Stimulated activated CD8-positive, alpha-beta memory T cell treated with anti-CD3 and anti-CD28 coated beads, Interleukin-7, amount 100 ng/mL, for 4 hours (primary cell): ENCODE measurements around the gene FHIP1A.
A peak's percentile ranks its signal among the peaks of the same experiment; 100 is the strongest.
"Not testable (repeated sequence)": the region's sequence is repeated elsewhere in the genome, so short reads cannot be mapped to it uniquely, and the experiment has no call there.

Source experiments
- DNase-seq, 2 donors: peaks; one replicate each; pipeline ENCODE4 v3.0.0-alpha.2; 2020; ENCODE audit warnings: low read depth in 2 of 2

Gene FHIP1A

DNA sequence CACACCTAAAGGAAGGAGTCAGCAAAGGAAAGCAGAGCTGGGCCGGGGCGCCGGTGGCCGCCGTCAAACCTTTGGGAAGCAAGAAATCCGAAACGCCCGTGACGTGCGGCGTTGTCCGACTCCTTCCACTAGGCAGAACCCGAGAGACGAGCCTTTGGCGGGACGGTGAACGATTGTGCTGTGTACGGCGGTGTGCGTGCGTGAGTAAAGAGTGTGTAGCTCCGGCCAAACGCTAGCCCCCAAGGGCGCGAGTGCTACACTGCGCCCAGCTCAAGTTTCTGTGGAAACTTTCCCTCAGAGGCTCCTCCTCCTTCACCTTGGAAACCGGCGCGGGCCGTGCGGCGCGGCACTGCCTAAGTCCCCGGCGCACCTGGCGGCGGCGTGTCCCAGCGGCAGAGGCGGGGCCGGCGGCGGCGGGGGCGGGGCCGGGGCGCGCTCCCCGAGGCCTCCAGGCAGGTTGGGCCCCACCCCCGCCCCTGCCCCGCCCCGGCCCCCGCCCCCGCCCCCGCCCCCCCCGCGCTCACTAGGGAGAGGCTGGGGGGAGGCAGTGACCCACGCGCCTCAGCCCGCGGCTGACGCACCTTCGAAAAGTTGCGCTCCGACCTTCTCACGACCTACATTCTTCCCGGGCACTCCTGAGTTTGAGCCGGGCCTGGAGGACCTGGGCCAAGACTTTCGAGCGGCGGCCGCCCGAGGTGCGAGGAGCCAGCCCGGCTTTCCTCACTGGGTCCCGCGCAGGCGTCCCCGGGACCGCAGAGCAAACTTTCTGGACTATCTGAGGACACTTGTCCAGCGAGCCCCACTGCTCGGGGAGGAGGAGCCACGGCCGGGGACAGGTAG, at the start of gene FHIP1A:
TSS of gene FHIP1A (plus strand) at position 547 of the 840 bp plus-strand sequence. CDS start 157,084 bp downstream, outside the sequence.
- DNase-seq = peak; percentile 67 to 77

DNA sequence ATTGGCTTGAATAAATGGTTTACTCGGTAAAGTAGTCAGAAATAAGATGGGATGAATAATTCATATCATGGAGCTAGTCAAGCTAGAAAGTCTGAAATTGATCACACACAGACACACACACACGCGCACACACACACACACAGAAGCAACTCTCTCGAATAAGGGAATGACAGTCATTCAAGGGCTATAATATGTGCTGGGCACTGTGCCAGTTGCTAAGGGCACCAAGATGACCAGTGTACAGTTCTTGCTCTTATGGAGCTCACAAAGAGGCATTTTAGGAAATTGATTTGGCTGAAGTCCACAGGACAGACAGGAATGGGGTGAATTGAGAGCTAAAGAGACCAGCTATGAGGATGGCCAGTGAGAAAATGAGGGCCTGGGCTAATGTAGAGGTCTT, 49.4 kb upstream of the FHIP1A start:
- DNase-seq = no peak

DNA sequence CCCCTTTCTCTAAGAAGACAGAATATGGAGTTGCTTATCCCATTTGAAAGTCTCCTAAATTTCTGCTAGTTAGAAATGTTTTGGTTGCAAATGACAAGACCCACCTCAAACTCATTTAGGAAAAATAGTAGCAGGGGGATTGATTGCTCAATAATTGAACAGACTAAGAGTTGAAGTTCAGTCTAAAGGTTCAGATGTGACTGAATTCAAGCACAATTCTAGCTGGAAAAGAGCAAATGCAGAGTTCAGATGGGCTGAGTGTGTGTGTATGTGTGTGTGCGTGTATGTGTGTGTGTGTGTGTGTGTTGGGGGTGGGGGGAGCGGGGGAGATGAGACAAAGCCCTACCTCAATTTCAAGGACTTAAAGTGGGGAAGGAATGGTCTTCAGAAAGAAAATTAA, 47.9 kb upstream of the FHIP1A start:
- DNase-seq = no peak

DNA sequence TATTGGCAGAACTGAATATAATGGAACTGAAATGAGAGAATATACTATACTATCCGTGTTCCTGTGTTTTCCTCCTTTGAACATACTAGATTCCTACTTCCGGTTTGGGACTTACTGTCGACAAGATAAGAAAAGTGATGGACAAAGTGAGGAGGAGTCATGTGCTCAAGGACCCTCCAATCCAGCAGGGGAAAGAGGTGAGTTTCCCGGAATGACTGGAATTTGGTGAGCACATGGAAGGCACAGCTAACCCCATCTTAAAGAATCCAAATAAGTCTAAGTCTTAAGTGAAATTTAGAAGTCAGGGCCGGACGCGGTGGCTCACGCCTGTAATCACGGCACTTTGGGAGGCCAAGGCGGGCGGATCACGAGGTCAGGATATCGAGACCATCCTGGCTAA, 47.0 kb upstream of the FHIP1A start:
- DNase-seq = no peak

DNA sequence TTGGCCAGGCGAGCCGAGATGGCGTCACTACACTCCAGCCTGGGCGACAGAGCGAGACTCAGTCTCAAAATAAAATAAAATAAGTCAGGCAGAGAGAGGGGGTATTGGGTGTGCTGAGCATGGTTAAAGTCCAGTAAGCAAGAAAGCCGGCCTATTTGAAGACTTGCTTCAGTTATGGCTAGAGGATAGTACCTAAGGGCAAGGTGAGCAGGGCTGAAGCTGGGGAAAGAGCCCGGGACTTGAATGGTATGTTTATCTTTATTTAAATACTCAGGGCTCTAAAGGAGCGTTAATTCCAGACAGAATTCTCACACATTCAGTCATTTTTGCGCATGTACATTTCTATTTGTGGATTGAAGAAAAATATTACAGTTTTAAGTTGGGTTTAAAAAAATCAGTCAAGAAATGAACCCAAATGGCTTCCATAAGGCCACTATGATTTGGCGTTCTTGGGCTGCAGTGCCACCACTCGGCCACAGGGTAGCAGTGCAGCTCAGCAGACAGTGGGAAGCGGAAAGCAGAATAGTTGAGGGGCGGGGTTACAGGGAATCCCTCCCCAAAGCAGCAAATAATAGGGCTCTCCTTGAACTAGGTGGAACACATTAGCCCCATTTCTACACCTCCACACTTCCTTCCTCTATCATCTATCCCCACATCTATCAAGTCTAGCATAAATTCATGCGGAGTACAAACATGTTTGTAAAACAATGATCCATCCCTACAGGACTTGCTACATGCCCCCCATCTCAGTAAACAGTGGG, 46.4 kb upstream of the FHIP1A start:
- DNase-seq = peak; percentile 47 to 56

DNA sequence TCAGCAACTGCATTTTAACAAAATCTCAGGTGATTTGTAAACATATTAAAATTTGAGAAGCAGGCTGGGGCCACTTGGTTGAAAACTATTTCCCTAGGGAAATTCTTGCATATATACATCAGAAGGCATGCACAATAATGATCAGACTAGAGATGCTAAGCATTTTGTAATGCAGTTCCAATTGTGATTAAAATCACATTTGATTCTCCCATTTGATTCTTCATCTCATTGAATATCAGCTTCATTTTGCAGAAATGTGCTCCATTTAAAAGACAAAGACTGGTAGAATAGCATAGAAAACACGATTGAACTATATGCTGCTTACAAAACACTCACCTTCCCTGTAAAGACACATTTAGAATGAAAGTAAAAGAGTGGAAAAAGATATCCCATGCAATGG, 32.4 kb upstream of the FHIP1A start:
- DNase-seq = no peak

DNA sequence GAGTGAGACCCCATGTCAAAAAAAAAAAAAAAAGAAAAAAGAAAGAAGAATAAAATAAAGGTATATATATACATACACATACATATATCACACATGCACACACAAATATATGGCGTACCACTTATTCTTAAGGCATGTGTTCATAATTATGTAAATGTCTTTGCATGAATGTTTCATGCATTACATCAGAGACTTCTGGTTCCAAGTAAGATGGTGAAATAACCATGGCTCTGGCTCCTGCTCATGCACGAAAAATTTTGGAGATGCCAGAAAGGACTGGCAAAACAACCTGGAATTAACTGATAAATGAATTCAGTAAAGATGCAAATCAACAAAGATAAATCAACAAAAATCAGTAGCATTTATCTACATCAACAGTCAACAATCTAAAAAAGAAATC, 19.7 kb upstream of the FHIP1A start:
- no peak for DNase-seq

DNA sequence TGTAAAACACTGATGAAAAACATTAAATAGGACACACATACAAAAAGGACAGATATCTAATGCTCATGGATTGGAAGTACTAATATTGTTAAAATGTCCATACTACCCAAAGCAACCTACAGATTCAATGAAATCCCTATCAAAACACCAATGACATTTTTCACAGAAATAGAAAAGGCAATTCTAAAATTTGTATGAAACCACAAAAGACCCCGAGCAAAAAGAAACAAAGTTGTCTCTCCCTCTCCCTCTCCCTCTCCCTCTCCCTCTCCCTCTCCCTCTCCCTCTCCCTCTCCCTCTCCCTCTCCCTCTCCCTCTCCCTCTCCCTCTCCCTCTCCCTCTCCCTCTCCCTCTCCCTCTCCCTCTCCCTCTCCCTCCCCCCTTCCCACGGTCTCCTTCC, 19.2 kb upstream of the FHIP1A start:
- DNase-seq = not testable (repeated sequence)

DNA sequence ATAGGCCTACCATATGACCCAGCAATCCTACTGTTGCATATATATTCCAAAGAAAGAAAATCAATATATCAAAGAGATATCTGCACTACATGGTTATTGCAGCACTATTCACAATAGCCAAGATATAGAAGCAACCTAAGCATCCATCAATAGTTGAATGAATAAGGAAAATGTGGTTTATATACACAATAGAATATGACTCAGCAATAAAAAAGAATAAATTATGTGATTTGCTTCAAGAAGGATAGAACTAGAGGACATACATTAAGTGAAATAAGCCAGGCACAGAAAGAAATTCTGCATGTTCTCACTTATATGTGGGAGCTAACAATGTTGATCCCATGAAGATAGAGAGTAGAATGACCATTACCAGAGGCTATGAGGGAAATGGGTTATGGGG, 13.1 kb upstream of the FHIP1A start:
- DNase-seq = no peak

DNA sequence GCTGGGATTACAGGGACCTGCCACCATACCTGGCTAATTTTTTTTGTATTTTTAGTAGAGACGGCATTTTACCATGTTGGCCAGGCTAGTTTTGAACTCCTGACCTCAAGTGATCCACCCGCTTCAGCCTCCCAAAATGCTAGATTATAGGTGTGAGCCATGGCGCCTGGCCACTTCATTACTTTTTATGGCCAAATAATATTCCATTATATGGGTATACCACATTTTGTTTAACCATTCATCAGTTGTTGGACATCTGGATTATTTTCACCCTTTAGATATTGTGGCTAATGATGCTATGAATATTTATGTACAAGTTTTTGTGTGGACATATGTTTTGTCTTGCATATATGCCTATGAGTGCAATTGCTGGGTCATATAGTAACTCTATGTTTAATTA, 8.6 kb upstream of the FHIP1A start:
- no peak for DNase-seq

DNA sequence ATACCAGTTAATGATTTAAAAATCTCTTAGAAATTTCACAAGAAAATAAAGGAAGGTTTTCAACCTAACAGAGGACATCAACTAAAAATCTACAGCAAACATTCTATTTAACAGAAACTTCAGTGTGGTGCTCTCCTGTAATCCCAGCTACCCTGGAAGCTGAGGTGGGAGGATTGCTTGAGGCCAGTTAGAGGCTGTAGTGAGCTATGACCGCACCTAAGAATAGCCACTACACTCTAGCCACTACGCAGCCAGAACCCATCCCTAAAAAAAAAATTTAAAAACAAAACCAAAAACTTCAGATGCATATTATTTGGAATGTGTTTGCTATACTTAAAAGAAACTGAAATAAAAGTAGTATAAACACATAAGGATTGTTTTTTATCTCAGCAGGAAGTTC, 7.2 kb upstream of the FHIP1A start:
- DNase-seq = no peak

DNA sequence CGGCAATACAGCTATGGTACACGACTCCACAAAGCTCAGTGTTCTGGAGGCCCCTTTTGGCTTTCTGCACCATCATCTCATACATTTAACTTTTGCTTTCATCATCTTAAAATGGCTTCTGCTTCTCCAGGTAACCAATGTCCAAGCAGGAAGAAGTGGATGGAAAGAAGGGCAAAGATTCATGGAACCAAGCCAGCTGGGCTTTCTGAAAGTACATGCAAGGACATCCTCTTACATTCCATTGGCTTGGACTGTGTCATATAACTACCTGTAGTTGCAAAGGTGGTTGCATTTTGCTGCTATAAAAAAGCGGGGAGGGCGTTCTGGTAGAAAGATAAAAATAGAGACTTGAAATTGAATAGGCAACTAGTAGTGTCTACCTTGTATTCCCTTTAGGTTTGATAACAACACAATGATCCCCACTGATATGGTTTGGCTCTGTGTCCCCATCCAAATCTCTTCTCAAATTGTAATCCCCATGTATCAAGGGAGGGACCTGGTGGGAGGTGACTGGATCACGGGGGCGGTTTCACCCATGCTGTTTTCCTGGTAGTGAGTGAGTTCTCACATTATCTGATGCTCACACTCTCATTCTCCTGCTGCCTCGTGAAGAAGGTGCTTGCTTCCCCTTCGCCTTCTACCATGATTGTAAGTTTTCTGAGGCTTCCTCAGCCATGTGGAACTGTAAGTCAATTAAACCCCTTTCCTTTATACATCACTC, 6.7 kb upstream of the FHIP1A start:
- DNase-seq = no peak

DNA sequence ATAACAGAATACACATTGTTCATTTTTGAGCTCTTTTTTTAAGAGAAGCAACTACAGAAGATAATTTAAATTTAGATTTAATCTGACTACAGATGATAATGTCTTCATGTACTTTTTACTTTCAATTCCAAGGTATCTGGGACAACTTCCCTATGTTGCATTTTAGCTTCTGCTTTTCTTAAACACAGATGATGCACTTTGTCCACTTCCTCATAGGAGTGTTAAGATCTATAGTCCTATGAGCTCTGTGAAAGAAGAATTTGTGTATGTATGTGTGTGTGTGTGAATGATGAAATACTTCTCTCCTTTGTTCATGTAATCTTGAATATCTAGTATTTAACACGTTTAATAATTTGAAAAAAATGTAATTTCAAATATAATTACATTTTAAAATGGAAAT, 5.3 kb upstream of the FHIP1A start:
- no peak for DNase-seq

DNA sequence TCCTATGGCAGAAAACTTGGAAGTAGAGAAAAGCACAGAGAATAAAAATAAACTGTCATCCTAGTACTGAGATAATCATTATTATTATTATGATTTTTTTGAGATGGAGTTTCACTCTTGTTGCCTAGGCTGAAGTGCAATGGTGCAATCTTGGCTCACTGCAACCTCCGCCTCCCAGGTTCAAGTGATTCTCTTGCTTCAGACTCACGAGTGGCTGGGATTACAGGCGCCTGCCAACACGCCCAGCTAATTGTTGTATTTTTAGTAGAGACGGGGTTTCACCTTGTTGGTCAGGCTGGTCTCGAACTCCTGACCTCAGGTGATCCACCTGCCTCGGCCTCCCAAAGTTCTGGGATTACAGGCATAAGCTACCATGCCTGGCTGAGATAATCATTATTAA, 4.2 kb upstream of the FHIP1A start:
- not testable (repeated sequence) for DNase-seq

DNA sequence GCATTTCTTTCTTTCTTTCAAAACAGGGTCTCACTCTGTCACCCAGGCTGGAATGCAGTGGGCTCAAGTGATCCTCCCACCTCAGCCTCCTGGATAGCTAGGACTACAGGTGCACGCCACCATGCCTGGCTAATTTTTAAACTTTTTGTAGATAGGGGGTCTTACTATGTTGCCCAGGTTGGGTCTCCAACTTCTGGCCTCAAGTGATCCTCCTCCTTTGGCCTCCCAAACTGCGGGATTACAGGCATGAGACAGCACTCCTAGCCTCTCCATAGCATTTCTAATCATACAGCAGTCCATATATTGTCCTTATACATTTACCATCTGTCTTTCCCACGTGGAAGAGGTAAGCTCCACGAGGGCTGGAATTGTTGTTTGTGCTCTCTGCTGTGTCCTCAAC, 2.0 kb upstream of the FHIP1A start:
- no peak for DNase-seq

DNA sequence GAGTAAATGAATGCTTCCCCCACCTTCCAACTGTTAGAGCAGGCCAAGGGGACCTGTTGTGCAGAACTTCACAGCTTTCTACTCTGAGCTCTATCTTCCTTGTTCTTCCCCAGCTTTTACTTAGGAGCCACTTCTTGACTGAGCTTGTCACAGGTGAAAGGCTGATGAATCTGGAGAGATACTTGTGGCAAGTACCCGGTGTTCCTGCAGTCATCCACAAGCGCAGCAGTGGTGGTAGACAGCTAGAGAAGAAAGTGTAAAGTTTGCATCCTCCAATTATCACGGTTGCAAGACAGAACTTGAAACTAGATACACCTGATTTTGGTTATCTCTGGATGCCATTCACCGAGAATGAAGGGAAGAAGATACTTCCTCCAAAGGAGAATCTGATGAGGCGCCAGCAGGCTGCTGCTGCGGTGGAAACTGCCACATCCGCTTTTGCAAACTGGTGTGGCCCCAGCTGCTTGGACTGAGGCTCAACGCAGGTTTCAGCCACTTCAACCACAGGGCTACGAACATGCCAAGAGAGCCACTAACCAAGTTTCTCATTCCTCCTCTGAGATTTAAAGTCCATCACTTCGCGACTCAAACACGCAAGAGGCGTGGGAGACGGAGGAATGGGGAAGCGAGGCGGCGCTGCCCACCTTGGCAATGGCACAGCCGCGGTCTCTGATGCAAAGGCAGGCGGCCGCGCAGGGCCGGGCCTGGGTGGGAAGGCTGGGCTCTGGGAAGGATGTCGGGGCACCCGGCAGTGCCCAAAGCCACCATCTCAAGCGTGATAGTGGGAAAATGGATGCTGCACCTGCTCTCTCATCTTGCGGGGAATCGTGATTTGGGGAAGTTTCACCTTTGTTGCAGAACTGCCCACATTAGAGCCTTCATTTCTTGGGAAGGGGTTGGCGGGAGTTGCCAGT, 1.3 kb upstream of the FHIP1A start:
- peak; percentile 1 to 2 for DNase-seq

DNA sequence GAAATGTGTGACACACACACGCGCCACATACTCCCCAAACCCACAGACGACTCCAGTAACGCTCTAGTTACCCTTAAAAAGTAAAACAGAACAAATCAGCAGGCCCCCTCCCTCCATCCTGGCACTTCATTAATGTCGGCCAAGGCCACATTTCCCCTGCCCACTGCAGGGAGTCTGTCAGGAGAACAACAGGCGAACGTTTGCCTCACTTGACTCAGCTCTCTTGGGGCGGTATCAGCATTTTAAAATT, 671 bp upstream of the FHIP1A start:
- DNase-seq = no peak

DNA sequence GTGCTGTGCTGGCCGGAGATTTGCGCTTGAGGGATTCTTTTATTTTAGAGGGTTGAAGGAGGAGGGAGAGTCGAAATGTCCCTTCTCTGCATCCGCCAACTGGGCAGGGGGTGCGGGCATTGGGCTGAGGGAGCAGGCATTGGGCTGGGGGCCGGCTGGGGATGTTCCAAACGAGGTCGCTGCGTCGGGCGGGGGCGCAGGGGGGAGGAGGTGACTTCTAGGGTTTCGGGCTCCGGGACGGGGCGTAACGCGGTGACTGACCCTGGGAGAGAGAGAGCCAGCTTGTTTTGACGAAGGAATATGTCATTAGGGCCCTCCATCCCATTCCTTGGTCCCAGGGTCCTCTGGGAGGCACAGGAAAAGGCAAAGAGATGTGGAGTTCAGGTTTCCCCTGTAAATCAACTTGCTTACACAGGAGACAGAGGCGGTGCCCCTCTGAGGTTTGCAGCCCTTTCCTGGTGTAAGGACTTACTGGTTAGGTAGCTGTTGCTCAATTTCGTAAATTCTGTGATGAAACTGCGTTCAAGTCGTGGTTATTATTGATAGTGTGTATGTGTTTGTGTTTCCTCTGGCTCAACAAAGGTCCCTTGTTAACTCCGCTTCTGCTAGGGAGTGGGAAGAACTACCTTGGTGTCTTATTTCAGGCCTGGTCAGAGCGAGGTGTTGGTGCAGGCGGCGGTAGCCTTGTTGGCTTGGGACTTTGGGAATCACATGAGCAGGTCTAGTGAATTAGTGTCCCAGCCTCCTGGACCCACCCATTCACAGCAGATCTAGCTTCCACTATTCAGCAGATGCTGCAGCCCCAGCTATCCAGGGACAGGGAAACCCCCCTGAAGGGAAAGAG, 716 bp downstream of the FHIP1A start:
- DNase-seq = no peak

DNA sequence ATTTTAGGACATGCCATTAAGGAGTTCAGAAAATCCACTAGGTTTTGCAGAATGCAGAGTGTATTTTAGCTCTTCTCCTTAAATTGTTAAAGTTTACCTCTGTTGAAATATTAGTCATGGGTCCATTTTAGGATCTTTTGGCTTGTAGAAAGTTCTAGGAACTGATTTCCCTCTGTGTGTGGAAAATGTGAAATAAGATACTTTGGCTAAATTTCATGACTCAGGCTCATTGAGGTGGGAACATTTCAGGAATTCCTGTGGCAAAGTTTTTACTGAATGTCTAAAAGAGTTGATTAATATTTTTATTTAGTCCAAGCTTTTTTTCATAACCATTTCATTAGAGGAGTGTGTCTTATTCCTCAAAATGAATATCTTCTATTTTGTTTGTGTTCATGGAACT, 7.0 kb downstream of the FHIP1A start:
- no peak for DNase-seq

DNA sequence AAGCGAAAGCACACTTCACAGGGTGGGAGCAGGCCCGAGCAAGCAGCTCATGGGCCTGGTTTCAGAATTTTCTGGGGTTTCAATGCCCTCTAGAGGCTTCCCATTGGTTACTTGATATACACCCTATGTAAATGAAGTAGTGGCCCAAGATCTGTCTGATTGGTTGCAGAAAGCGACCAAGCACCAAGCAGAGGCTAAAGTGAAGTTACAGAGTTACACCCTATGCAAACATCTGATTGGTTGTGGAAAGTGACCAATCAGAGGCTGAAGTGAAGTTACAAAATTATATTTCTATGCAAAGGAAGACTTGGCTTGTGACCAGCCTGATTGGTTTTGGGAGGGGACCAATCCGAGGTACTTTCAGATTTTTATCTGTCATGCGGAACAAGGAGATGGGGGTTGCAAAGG, 8.2 kb downstream of the FHIP1A start:
- no peak for DNase-seq
